Mucosa of descending colon (tissue), 3 donors: ENCODE measurements around the gene PIP4K2C. TPM values are rescaled to one million over a fixed set of nuclear protein-coding genes. Genes with fewer than 3 reads are reported as not detected.
"Not testable (repeated sequence)": the region's sequence is repeated elsewhere in the genome, so short reads cannot be mapped to it uniquely, and the experiment has no call there.

ENCODE experiments used
- ATAC-seq: fragments of 200-7000 bp; cut with Tn5 transposase; one replicate; pipeline ENCODE4 v1.9.1; 2020; ENCODE audit warnings: mild to moderate bottlenecking, moderate library complexity
- DNase-seq, 3 donors: peaks; one replicate each; pipeline ENCODE4 v3.0.0-alpha.2; 2020
- H3K36me3 ChIP-seq: fragments of 200-600 bp; one replicate; pipeline ENCODE4 v1.8.0; 2021; ENCODE audit warnings: low read depth, mild to moderate bottlenecking
- H3K4me1 ChIP-seq: fragments of 200-600 bp; one replicate; pipeline ENCODE4 v1.8.0; 2021; ENCODE audit warnings: low read depth, mild to moderate bottlenecking
- H3K4me3 ChIP-seq: fragments of 200-600 bp; one replicate; pipeline ENCODE4 v1.8.0; 2021; ENCODE audit warnings: mild to moderate bottlenecking
- H3K9me3 ChIP-seq: fragments of 200-600 bp; one replicate; pipeline ENCODE4 v1.8.0; 2021; ENCODE audit warnings: mild to moderate bottlenecking
- intact Hi-C, 2 donors: fragments of 100-400 bp; cut with DNase I in 1 of 2; cut with micrococcal nuclease in 1 of 2; formaldehyde crosslinking; loops; one replicate each; pipeline versions ENCODE4 v1.11.0 to v1.11.1; 2022; cut with DNase I, micrococcal nuclease
- total RNA-seq, 3 donors: library from RNA; stranded (reverse); fragmentation: NEBNext Ultra II Directional in 2 of 3; extraction: Animal tissue kit (Norgen Biotek cat#: 25700) in 2 of 3; gene quantifications; one replicate each; pipeline versions ENCODE4 v1.2.1 to v1.2.4, GENCODE V29; 2021 to 2023
- TF ChIP-seq, protein P1 (sequence below): fragments of 200-600 bp; IDR thresholded peaks from one replicate; pipeline ENCODE4 v1.8.0; 2022; ENCODE audit warnings: antibody characterized with exemption, mild to moderate bottlenecking
- donor health status: DM: no; HTN: no; CAD: no; lungs with moderate emphysema.
- donor health status: DM: no; HTN: no; CAD: no.
- donor health status: DM: no; HTN: yes; CAD: no.

Gene PIP4K2C
- total RNA-seq, 3 donors from 2014 or later, result 39.0 to 55.5 (median 54.2) TPM

DNA sequence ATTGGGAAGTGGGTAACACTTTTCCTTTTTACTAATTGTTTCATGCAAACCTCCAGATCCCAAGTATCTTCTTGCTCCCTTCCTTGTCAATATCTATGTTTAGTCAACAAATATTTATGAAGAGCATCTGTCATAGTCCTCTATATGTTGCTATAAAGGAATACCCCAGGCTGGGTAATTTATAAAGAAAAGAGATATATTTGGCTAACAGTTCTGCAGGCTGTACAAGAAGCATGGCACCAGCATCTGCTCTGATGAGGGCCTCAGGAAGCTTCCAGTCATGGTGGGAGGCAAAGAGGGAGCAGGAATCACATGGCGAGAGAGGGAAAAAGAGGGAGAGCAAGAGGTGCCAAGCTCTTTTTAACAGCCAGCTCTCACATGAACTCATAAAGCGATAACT, 36.5 kb upstream of the PIP4K2C start:
- Histone ChIP-seq H3K4me3 (no peak overlapping the region), H3K4me1 (peaks cover 2% of the 10 kb centered on the region), H3K9me3 (no peaks in the 10 kb centered on the region), H3K36me3 (no peaks in the 10 kb centered on the region)
- no peak for ATAC-seq
- no peak for DNase-seq
- TF ChIP-seq, protein P1, sequence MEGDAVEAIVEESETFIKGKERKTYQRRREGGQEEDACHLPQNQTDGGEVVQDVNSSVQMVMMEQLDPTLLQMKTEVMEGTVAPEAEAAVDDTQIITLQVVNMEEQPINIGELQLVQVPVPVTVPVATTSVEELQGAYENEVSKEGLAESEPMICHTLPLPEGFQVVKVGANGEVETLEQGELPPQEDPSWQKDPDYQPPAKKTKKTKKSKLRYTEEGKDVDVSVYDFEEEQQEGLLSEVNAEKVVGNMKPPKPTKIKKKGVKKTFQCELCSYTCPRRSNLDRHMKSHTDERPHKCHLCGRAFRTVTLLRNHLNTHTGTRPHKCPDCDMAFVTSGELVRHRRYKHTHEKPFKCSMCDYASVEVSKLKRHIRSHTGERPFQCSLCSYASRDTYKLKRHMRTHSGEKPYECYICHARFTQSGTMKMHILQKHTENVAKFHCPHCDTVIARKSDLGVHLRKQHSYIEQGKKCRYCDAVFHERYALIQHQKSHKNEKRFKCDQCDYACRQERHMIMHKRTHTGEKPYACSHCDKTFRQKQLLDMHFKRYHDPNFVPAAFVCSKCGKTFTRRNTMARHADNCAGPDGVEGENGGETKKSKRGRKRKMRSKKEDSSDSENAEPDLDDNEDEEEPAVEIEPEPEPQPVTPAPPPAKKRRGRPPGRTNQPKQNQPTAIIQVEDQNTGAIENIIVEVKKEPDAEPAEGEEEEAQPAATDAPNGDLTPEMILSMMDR, result no peak
- intact Hi-C loops, result no loop called here

DNA sequence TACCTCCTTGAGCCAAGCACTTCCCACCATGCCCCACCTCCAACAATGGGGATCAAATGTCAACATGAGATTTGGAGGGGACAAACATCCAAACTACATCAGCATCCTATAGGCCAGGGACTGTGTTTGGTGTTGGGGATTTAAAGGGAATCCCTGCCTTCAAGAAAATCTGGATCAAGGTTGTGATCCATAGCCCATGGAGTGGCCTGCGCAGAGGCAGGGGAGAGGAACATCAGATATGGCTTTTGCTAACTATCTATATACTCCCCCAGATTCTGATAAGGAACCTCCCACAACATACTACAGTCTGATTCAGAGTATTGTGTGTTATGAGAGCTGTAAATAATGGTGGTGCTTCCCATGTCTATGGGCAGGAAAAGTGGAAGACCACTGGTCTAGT, 36.1 kb upstream of the PIP4K2C start:
- ATAC-seq, result no peak
- intact Hi-C loops, result no loop called here
- H3K36me3 ChIP-seq, result no peaks in the 10 kb centered on the region
- TF ChIP-seq, protein P1, result no peak
- H3K9me3 ChIP-seq, result no peaks in the 10 kb centered on the region
- DNase-seq, result no peak
- no peaks in the 10 kb centered on the region for H3K4me1 ChIP-seq
- H3K4me3 ChIP-seq, result no peak overlapping the region

DNA sequence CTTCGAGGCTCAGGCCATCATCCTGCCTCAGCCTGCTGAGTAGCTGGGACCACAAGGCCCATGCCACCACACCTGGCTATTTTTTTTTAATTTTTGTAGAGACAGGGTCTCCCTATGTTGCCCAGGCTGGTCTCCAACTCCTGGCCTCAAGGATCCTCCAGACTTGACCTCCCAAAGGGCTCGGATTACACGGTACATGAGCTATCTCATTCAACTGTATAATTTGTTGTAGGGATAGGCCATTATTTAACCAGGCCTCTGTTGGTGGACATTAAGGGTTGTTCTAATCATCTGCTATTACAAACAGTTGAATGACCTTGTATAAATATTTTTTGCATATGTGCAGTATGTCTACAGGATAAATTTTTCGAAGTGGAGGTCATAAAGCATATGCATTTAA, 32.1 kb upstream of the PIP4K2C start:
- TF ChIP-seq, protein P1, result no peak
- no peaks in the 10 kb centered on the region for H3K9me3 ChIP-seq
- no peak overlapping the region for H3K4me3 ChIP-seq
- H3K36me3 ChIP-seq, result no peaks in the 10 kb centered on the region
- intact Hi-C loops, result no loop called here
- no peaks in the 10 kb centered on the region for H3K4me1 ChIP-seq
- DNase-seq (no peak), ATAC-seq (no peak)

DNA sequence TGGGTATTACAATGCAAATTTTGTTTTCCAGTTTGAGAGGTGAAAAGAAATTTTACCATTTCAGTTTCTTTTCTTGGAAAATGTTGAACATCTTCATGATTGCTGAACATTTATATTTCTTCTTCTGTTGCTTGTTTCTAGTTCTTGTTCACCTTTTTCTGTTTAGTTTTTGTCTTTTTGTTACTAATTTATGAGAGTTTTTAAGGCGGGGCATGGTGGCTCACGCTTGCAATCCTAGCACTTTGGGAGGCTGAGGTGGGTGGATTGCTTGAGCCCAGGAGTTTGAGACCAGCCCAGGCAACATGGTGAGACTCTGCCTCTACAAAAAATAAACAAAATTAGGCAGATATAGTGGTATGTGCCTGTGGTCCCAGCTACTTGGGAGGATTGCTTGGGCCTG, 30.5 kb upstream of the PIP4K2C start:
- intact Hi-C loops, result no loop called here
- Histone ChIP-seq H3K36me3 (no peaks in the 10 kb centered on the region), H3K4me1 (no peaks in the 10 kb centered on the region), H3K4me3 (no peak overlapping the region), H3K9me3 (no peaks in the 10 kb centered on the region)
- TF ChIP-seq, protein P1, result no peak
- ATAC-seq (no peak), DNase-seq (no peak)

DNA sequence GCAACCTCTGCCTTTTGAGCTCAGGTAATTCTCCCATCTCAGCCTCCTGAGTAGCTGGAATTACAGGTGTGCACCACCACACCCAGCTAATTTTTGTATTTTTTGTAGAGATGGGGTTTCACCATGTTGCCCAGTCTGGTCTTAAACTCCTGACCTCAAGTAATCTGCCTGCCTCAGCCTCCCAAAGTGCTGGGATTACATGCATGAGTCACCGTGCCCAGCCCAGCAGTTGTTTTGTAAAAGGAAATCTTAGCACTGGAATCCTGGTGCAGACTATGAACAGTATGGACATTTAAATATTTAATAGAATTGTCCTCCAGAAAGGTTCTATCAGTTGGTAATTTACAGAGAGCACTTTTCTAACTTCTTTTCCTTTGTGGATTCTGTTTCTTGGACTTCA, 29.9 kb upstream of the PIP4K2C start:
- H3K36me3 ChIP-seq, ATAC-seq, H3K4me1 ChIP-seq, H3K9me3 ChIP-seq, DNase-seq, H3K4me3 ChIP-seq, intact Hi-C loops: not testable (repeated sequence)

DNA sequence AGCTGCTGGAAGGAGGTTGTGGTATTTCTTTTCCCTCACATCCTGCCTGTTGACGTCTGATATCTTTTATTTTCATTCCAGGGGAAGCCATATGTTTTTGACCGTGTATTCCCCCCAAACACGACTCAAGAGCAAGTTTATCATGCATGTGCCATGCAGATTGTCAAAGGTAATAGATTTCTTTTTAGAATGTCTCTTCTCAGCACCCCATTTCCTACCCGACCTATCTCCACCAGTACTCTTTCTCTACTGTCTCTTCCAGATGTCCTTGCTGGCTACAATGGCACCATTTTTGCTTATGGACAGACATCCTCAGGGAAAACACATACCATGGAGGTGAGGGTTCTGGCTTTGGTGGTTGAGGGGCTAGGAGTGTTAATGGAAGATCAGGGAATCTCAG, 27.6 kb upstream of the PIP4K2C start:
- H3K36me3 ChIP-seq, result no peaks in the 10 kb centered on the region
- ATAC-seq (no peak), DNase-seq (no peak)
- H3K9me3 ChIP-seq, result no peaks in the 10 kb centered on the region
- no peak overlapping the region for H3K4me3 ChIP-seq
- intact Hi-C loops, result no loop called here
- TF ChIP-seq, protein P1, result no peak
- H3K4me1 ChIP-seq, result no peaks in the 10 kb centered on the region
